Caco-2 (cell line): ENCODE data around the gene SP6. TPM values are rescaled to one million over a fixed set of nuclear protein-coding genes. Genes with fewer than 3 reads are reported as not detected.
A peak's percentile ranks its signal among the peaks of the same experiment; 100 is the strongest.

Experiments
- BruUV-seq: library from RNA; stranded (reverse); fragments of 400-500 nt; replicated peaks from 2 replicates; lab custom pipeline; 2021; lab: Mats Ljungman, UMichigan
- CTCF ChIA-PET: fragments of 300-600 bp; sonication (Branson Sonifier 250); formaldehyde crosslinking; loops from one replicate; lab custom pipeline; 2022; ENCODE audit warnings: antibody characterized with exemption; lab: Charles Lee
- POLR2A ChIA-PET: fragments of 300-600 bp; sonication (Branson Sonifier 250); formaldehyde crosslinking; loops from one replicate; lab custom pipeline; 2022; ENCODE audit warnings: antibody characterized with exemption; lab: Charles Lee
- DNase-seq, 2 experiments: peaks; one replicate each; pipeline versions ENCODE4 v3.0.0 to v3.0.0-alpha.2; 2020 to 2022
- H3K27me3 ChIP-seq: replicated peaks from 2 replicates; pipeline ENCODE4 v1.6.0; 2011; ENCODE audit warnings: low read length; ENCODE audit not compliant: control insufficient read depth, insufficient read depth
- H3K36me3 ChIP-seq: 2 replicates; pipeline ENCODE4 v1.5.1; 2011; ENCODE audit warnings: low read length; ENCODE audit not compliant: control insufficient read depth, insufficient read depth
- H3K4me1 ChIP-seq: fragments of 250-450 bp; sonication (Bioruptor Pico); 2 replicates; pipeline ENCODE4 v1.5.1; 2020; ENCODE audit warnings: mild to moderate bottlenecking
- H3K4me3 ChIP-seq: 2 replicates; pipeline ENCODE4 v1.5.1; 2011; ENCODE audit warnings: low read depth, mild to moderate bottlenecking, control low read depth, low read length
- H3K9me3 ChIP-seq: fragments of 250-450 bp; sonication (Bioruptor Pico); 2 replicates; pipeline ENCODE4 v1.5.1; 2020; ENCODE audit warnings: mild to moderate bottlenecking, moderate library complexity
- H3K27ac Mint-ChIP-seq: one replicate; pipeline ENCODE4 v1.8.0; 2022; ENCODE audit warnings: mixed read lengths; ENCODE audit not compliant: unreplicated experiment
- H3K27me3 Mint-ChIP-seq: one replicate; pipeline ENCODE4 v1.8.0; 2022; ENCODE audit warnings: mixed read lengths; ENCODE audit not compliant: insufficient read depth, unreplicated experiment
- H3K36me3 Mint-ChIP-seq: one replicate; pipeline ENCODE4 v1.8.0; 2022; ENCODE audit warnings: mild to moderate bottlenecking, mixed read lengths; ENCODE audit not compliant: insufficient read depth, unreplicated experiment
- H3K4me1 Mint-ChIP-seq: one replicate; pipeline ENCODE4 v1.8.0; 2022; ENCODE audit warnings: low read depth, mixed read lengths; ENCODE audit not compliant: unreplicated experiment
- H3K4me3 Mint-ChIP-seq: one replicate; pipeline ENCODE4 v1.8.0; 2022; ENCODE audit warnings: mild to moderate bottlenecking, moderate library complexity, mixed read lengths; ENCODE audit not compliant: unreplicated experiment
- H3K9me3 Mint-ChIP-seq: one replicate; pipeline ENCODE4 v1.8.0; 2022; ENCODE audit warnings: mixed read lengths; ENCODE audit not compliant: unreplicated experiment
- CTCF ChIP-seq, 2 experiments: fragments of 200-600 bp in 1 of 2; IDR thresholded peaks; 1 replicate in 1 of 2; 2 replicates in 1 of 2; pipeline versions ENCODE4 v1.5.1 to v1.8.0; 2011 to 2022; ENCODE audit warnings: antibody characterized with exemption in 1 of 2, control low read depth in 1 of 2, inconsistent platforms in 1 of 2, low read depth in 1 of 2, low read length in 1 of 2, mild to moderate bottlenecking in 1 of 2, moderate library complexity in 1 of 2; ENCODE audit not compliant: insufficient read depth in 1 of 2, severe bottlenecking in 1 of 2, unreplicated experiment in 1 of 2
- intact Hi-C: fragments of 100-400 bp; cut with micrococcal nuclease; formaldehyde crosslinking; loops from one replicate; pipeline ENCODE4 v1.10.0; 2022; ENCODE audit not compliant: unreplicated experiment
- total RNA-seq: library from RNA; stranded (reverse); gene quantifications from 2 replicates; pipeline ENCODE4 v1.2.3, GENCODE V29; 2022

The SP6 gene
- total RNA-seq, 1 experiment from 2014 or later, result 25.0 TPM

- CTCF ChIA-PET, result interaction anchor here (0.6 to 7.5 kb wide), 3 partner anchors 28 to 52 kb away, joined by 3 to 37 read pairs (median 5); partner anchors contain the start of gene SCRN2
- H3K9me3 Mint-ChIP-seq, result no peaks in the 10 kb centered on the region
- Histone ChIP-seq H3K27me3 (no peaks in the 10 kb centered on the region; the same call in 1 of the 2 replicates), H3K36me3 (no peaks in the 10 kb centered on the region), H3K9me3 (no peaks in the 10 kb centered on the region), H3K4me3 (no peak overlapping the region), H3K4me1 (peaks cover 46% of the 10 kb centered on the region)
- H3K4me1 Mint-ChIP-seq, result peaks cover 18% of the 10 kb centered on the region
- no TSS peak for BruUV-seq
- TF ChIP-seq CTCF (IDR thresholded peaks at IDR 0.05; ENCODE audit: insufficient read depth in 1 of 2, low read depth in 1 of 2, low read length in 1 of 2, severe bottlenecking in 1 of 2, unreplicated experiment in 1 of 2), result no peak
- intact Hi-C loops, result loop anchor here (2.0 kb wide), 1 partner anchor 15 kb away; no protein-coding TSS in a partner anchor
- H3K4me3 Mint-ChIP-seq, result no peak overlapping the region
- DNase-seq, result peak in 1 of 2 experiments; percentile 76
- H3K27me3 Mint-ChIP-seq, result no peaks in the 10 kb centered on the region
- POLR2A ChIA-PET, result no interaction called here
- H3K36me3 Mint-ChIP-seq, result no peaks in the 10 kb centered on the region
- H3K27ac Mint-ChIP-seq, result no peak overlapping the region
These were observed 19.1 kb upstream of the SP6 start for GRCh38 chr17:47870056-47870455.

- H3K36me3 ChIP-seq, result no peaks in the 10 kb centered on the region
- H3K4me1 Mint-ChIP-seq, result peaks cover 16% of the 10 kb centered on the region
- H3K4me3 Mint-ChIP-seq, result no peak overlapping the region
- no peak for TF ChIP-seq CTCF (IDR thresholded peaks at IDR 0.05; ENCODE audit: insufficient read depth in 1 of 2, low read depth in 1 of 2, low read length in 1 of 2, severe bottlenecking in 1 of 2, unreplicated experiment in 1 of 2)
- H3K27me3 Mint-ChIP-seq, result no peaks in the 10 kb centered on the region
- no peaks in the 10 kb centered on the region for H3K36me3 Mint-ChIP-seq
- no peak overlapping the region for H3K27ac Mint-ChIP-seq
- H3K9me3 Mint-ChIP-seq, result no peaks in the 10 kb centered on the region
- BruUV-seq, result no TSS peak
- POLR2A ChIA-PET, result interaction anchor here (1.0 kb wide), 1 partner anchor 38 kb away, joined by 3 read pairs; the partner anchor contains the start of genes LRRC46 and MRPL10
- H3K9me3 ChIP-seq, result no peaks in the 10 kb centered on the region
- CTCF ChIA-PET, result interaction anchor here (0.6 to 7.5 kb wide), 4 partner anchors 11 to 43 kb away, joined by 3 to 37 read pairs (median 4); partner anchors contain the start of gene SCRN2
- intact Hi-C loops, result no loop called here
- peaks cover 45% of the 10 kb centered on the region for H3K4me1 ChIP-seq
- H3K4me3 ChIP-seq, result no peak overlapping the region
- DNase-seq, result peak in 1 of 2 experiments; percentile 75
- H3K27me3 ChIP-seq, result no peaks in the 10 kb centered on the region; the same call in 1 of the 2 replicates
These were observed 18.2 kb upstream of the SP6 start for GRCh38 chr17:47869114-47869513.

- DNase-seq, result no peak
- Mint-ChIP-seq H3K27me3 (no peaks in the 10 kb centered on the region), H3K4me3 (no peak overlapping the region), H3K36me3 (no peaks in the 10 kb centered on the region), H3K9me3 (no peaks in the 10 kb centered on the region), H3K27ac (no peak overlapping the region), H3K4me1 (peaks cover 16% of the 10 kb centered on the region)
- ChIA-PET POLR2A (interaction anchor here (1.0 kb wide), 1 partner anchor 37 kb away, joined by 3 read pairs; the partner anchor contains the start of genes LRRC46 and MRPL10), CTCF (interaction anchor here (0.6 to 1.1 kb wide), 3 partner anchors 10 to 24 kb away, joined by 3 read pairs; partner anchors contain the start of gene SP6)
- Histone ChIP-seq H3K4me1 (peaks cover 43% of the 10 kb centered on the region), H3K9me3 (peaks cover 3% of the 10 kb centered on the region; the same call in 1 of the 2 replicates), H3K36me3 (no peaks in the 10 kb centered on the region), H3K4me3 (no peak overlapping the region), H3K27me3 (no peaks in the 10 kb centered on the region; the same call in 1 of the 2 replicates)
- intact Hi-C loops, result no loop called here
- TF ChIP-seq CTCF (IDR thresholded peaks at IDR 0.05; ENCODE audit: insufficient read depth in 1 of 2, low read depth in 1 of 2, low read length in 1 of 2, severe bottlenecking in 1 of 2, unreplicated experiment in 1 of 2), result no peak
- BruUV-seq, result no TSS peak
These were observed 17.0 kb upstream of the SP6 start for GRCh38 chr17:47867813-47868533.
